Glutamatergic neuron (in vitro differentiated cells): ENCODE data around the gene GHRH. TPM values are rescaled to one million over a fixed set of nuclear protein-coding genes. Genes with fewer than 3 reads are reported as not detected.

Experiments
- DNase-seq: peaks from one replicate; pipeline ENCODE4 v3.0.0; 2022
- H3K27ac Mint-ChIP-seq: one replicate; pipeline ENCODE4 v1.8.0; 2020; ENCODE audit warnings: mild to moderate bottlenecking, mixed read lengths, inconsistent platforms; ENCODE audit not compliant: unreplicated experiment
- H3K27me3 Mint-ChIP-seq: one replicate; pipeline ENCODE4 v1.8.0; 2020; ENCODE audit warnings: mild to moderate bottlenecking, moderate library complexity, mixed read lengths, inconsistent platforms; ENCODE audit not compliant: unreplicated experiment
- H3K36me3 Mint-ChIP-seq: one replicate; pipeline ENCODE4 v1.8.0; 2020; ENCODE audit warnings: mild to moderate bottlenecking, mixed read lengths, inconsistent platforms; ENCODE audit not compliant: unreplicated experiment
- H3K4me1 Mint-ChIP-seq: one replicate; pipeline ENCODE4 v1.8.0; 2020; ENCODE audit warnings: mild to moderate bottlenecking, low read depth, mixed read lengths, inconsistent platforms; ENCODE audit not compliant: unreplicated experiment
- H3K4me3 Mint-ChIP-seq: one replicate; pipeline ENCODE4 v1.8.0; 2020; ENCODE audit warnings: mild to moderate bottlenecking, mixed read lengths, inconsistent platforms; ENCODE audit not compliant: unreplicated experiment
- H3K9me3 Mint-ChIP-seq: one replicate; pipeline ENCODE4 v1.8.0; 2020; ENCODE audit warnings: mild to moderate bottlenecking, moderate library complexity, mixed read lengths, inconsistent platforms; ENCODE audit not compliant: unreplicated experiment
- total RNA-seq: library from RNA; stranded (reverse); fragmentation: NEBNext Ultra II Directional; extraction: Animal tissue kit (Norgen Biotek cat#: 25700); gene quantifications from one replicate; pipeline ENCODE4 v1.2.1, GENCODE V29; 2021; ENCODE audit not compliant: unreplicated experiment
- TF ChIP-seq, protein P1 (sequence below): fragments of 200-600 bp; sonication (generic); IDR thresholded peaks from one replicate; pipeline ENCODE4 v1.5.0; 2021; ENCODE audit not compliant: partially characterized antibody, unreplicated experiment

GHRH gene
- total RNA-seq, 1 donor from 2014 or later = not detected

DNA sequence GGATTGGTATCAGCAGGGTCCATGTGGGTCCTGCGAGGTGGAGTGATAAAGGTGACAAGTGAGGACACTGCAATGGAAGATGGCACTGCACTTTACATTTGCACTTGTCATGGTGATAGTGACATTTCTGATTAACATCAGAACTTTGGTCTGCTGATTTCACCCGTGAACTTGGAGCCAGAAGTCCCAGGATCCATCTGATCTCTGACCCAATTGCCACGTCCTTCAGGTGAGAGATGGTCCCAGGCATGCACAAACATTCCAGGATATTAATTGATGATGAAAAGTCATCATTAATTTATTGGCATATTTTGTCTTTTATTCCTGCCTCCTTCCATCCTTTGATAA, 9.8 kb upstream of the GHRH start:
- Mint-ChIP-seq H3K9me3 (peaks cover 2% of the 10 kb centered on the region), H3K4me1 (peaks cover 4% of the 10 kb centered on the region), H3K4me3 (no peak overlapping the region), H3K36me3 (no peaks in the 10 kb centered on the region), H3K27me3 (peaks cover 6% of the 10 kb centered on the region), H3K27ac (no peak overlapping the region)
- TF ChIP-seq, protein P1, sequence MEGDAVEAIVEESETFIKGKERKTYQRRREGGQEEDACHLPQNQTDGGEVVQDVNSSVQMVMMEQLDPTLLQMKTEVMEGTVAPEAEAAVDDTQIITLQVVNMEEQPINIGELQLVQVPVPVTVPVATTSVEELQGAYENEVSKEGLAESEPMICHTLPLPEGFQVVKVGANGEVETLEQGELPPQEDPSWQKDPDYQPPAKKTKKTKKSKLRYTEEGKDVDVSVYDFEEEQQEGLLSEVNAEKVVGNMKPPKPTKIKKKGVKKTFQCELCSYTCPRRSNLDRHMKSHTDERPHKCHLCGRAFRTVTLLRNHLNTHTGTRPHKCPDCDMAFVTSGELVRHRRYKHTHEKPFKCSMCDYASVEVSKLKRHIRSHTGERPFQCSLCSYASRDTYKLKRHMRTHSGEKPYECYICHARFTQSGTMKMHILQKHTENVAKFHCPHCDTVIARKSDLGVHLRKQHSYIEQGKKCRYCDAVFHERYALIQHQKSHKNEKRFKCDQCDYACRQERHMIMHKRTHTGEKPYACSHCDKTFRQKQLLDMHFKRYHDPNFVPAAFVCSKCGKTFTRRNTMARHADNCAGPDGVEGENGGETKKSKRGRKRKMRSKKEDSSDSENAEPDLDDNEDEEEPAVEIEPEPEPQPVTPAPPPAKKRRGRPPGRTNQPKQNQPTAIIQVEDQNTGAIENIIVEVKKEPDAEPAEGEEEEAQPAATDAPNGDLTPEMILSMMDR = no peak
- no peak for DNase-seq

DNA sequence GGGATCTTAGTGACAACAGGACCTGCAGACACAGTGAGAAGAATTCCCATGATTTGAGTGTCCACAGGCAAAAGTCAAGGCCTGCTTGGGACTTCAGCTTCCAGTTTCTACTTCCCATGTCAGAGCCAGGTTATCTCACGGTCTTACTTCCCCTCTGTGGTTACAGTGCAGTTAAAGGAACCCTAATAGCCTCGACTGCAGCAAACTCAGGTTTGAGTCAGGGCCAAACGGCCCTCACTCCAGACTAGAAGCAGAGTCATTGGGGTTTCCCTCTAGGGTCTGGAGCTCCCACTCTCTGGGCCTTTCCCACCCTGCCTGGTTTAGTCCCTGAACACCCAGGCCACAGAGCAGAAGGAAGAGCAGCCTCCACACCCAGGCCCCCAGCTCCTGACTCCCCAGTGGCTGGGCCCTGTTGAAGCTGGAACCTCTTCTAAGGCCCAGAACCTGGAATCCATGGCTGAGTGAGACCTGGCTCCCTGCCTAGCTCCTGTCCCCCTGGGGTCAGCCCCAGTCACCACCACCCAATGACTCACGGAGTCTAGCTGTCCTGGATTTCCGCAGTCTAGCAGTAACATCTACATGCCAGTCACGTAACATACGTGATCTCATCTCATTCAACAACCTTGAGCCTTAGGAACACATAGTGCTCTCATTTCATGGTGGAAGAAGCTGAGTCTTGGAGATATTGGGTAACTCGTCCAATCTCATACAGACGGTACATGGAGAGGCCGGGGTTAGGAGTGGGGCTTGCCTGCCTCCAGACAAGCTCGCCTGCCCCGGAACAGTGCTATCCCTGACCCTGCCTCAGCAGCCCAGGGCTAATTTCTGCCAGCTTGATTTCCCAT, 9.2 kb upstream of the GHRH start:
- Mint-ChIP-seq H3K27me3 (peaks cover 6% of the 10 kb centered on the region), H3K36me3 (no peaks in the 10 kb centered on the region), H3K27ac (no peak overlapping the region), H3K4me1 (peaks cover 4% of the 10 kb centered on the region), H3K9me3 (peaks cover 2% of the 10 kb centered on the region), H3K4me3 (no peak overlapping the region)
- DNase-seq = no peak
- TF ChIP-seq, protein P1 = no peak

DNA sequence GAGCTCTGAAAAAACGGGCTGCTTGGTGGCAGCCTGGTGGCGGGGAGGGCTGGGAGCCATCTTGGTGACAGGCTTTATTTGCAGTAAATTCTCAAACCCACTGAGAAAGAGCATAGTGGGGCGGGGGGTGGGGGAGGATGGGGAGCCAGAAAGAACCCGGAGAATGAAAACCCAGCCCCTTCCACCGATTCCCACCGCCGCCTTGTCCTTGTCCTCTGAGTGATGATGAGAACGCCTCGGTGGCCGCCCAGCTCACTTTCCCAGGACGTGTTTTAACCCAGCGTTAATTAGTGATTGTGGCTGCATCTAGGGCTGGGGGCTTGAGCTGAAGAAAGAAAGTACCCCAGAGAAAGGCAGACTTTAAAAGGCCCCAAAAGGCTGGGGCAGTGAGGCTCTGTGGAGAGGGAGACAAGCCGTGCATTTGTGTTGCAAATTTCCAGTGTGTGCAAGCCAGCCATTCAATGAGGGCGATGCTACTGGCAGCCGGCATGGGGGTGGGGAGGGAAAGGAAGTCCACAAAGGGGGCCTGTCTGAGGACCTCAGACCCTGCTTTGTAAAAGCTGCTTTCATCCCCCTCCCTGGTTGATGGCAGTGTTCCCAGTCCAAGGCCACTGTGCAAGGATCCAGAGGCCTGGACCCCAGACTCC, 6.2 kb upstream of the GHRH start:
- Mint-ChIP-seq H3K4me3 (no peak overlapping the region), H3K27ac (peak overlapping the region; percentile 64)

DNA sequence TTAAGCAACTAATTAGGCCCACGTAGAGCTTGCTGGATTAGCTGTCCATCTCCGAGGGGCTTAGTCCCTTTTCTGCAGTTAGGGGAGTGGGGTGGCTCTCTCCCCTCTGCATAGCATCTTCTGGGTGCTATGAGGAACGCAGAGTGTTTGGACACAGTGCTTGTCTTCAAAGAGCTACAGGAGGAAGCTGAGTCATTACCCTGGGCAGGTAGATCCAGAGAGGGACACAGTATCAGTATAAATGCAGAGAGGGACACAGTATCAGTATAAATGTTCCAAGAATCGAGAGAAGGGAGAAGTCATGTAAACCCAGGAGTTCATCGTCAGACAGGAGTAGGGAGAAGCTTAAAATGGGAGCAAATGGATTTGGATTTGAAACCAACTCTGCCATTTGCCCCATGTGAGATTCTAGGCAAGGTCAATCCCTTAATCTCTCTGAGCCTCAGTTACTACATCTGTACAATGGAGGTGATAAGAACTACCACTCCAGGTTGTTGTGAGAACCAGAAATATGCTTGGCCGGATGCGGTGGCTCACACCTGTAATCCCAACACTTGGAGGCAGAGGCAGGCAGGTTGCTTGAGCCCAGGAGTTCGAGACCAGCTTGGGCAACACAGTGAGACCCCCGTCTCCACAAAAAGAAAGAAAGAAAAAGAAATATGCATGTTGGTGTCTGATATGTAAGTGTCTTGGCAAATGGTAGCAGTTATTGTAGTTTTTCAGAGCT, 5.5 kb upstream of the GHRH start:
- TF ChIP-seq, protein P1 = no peak
- no peak overlapping the region for H3K4me3 Mint-ChIP-seq
- H3K27ac Mint-ChIP-seq = no peak overlapping the region
- peaks cover 2% of the 10 kb centered on the region for H3K9me3 Mint-ChIP-seq
- no peaks in the 10 kb centered on the region for H3K36me3 Mint-ChIP-seq
- H3K27me3 Mint-ChIP-seq = peaks cover 4% of the 10 kb centered on the region
- DNase-seq = no peak
- H3K4me1 Mint-ChIP-seq = peaks cover 3% of the 10 kb centered on the region

More for the DNA sequence above, 6.2 kb upstream of the GHRH start:
- H3K4me1 Mint-ChIP-seq = peaks cover 3% of the 10 kb centered on the region
- H3K36me3 Mint-ChIP-seq = no peaks in the 10 kb centered on the region
- no peak for DNase-seq
- TF ChIP-seq, protein P1 = no peak
- peaks cover 2% of the 10 kb centered on the region for H3K9me3 Mint-ChIP-seq
- H3K27me3 Mint-ChIP-seq = peaks cover 4% of the 10 kb centered on the region

DNA sequence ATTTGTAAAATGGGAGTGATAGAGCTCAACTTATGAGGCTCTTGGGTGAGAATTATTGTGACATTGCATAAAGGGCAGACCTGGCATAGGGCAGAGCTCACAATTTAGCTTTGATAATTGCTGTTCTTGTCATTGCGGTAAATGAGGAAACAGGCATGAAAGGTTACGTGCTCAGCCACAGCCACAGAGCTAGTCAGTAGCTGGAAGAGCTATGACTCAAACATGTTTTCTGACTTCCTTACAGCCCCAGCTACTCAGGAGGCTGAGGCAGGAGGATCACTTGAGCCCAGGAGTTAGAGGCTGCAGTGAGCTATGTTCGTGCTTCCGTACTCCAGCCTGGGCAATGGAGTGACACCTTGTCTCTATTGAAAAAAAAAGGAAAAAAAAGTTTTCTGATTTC, 3.5 kb upstream of the GHRH start:
- H3K27ac Mint-ChIP-seq = no peak overlapping the region

More for the DNA sequence above, 3.5 kb upstream of the GHRH start:
- peaks cover 5% of the 10 kb centered on the region for H3K4me1 Mint-ChIP-seq
- TF ChIP-seq, protein P1 = no peak
- H3K36me3 Mint-ChIP-seq = no peaks in the 10 kb centered on the region
- H3K4me3 Mint-ChIP-seq = no peak overlapping the region
- peaks cover 2% of the 10 kb centered on the region for H3K9me3 Mint-ChIP-seq
- peaks cover 4% of the 10 kb centered on the region for H3K27me3 Mint-ChIP-seq
- no peak for DNase-seq
